NCI-H1436 treated with DMSO at 0.1 percent for 48 hours (cell line): ENCODE data around the gene NFASC.

ENCODE experiments used
- DNase-seq: peaks from one replicate; lab custom pipeline; 2025; lab: John Stamatoyannopoulos, UW

Gene NFASC

GRCh38 chr1:204928671-204929486 lies 58.2 kb downstream of the NFASC start:
- no peak for DNase-seq

- DNase-seq = no peak
Measured at GRCh38 chr1:204929487-204930154, 59.0 kb downstream of the NFASC start.

- no peak for DNase-seq
Measured at GRCh38 chr1:204930155-204930523, 59.5 kb downstream of the NFASC start.

GRCh38 chr1:204931313-204931712 lies 60.7 kb downstream of the NFASC start:
- no peak for DNase-seq

- no peak for DNase-seq
Measured at GRCh38 chr1:204931768-204932572, 61.3 kb downstream of the NFASC start.

GRCh38 chr1:204932573-204932909 lies 61.9 kb downstream of the NFASC start:
- no peak for DNase-seq

GRCh38 chr1:204935155-204935554 lies 64.5 kb downstream of the NFASC start:
- no peak for DNase-seq

- no peak for DNase-seq
Measured at GRCh38 chr1:204936765-204937164, 66.1 kb downstream of the NFASC start.

GRCh38 chr1:204937901-204938300 lies 67.2 kb downstream of the NFASC start:
- no peak for DNase-seq

GRCh38 chr1:204940591-204940990 lies 69.9 kb downstream of the NFASC start:
- DNase-seq = no peak

GRCh38 chr1:204941421-204942338 lies 71.0 kb downstream of the NFASC start:
- DNase-seq = peak; percentile 17

GRCh38 chr1:204943495-204943894 lies 72.8 kb downstream of the NFASC start:
- DNase-seq = no peak

- DNase-seq = no peak
Measured at GRCh38 chr1:204944662-204945061, 74.0 kb downstream of the NFASC start.

GRCh38 chr1:204945565-204945977 lies 74.9 kb downstream of the NFASC start:
- DNase-seq = peak; percentile 64

GRCh38 chr1:204946640-204947039 lies 76.0 kb downstream of the NFASC start:
- no peak for DNase-seq

- DNase-seq = no peak
Measured at GRCh38 chr1:204947338-204947737, 76.7 kb downstream of the NFASC start.

GRCh38 chr1:204947747-204948146 lies 77.1 kb downstream of the NFASC start:
- no peak for DNase-seq

GRCh38 chr1:204950353-204951001 lies 79.8 kb downstream of the NFASC start:
- DNase-seq = no peak

GRCh38 chr1:204958317-204959307 lies 88.0 kb downstream of the NFASC start:
- DNase-seq = no peak

GRCh38 chr1:204959374-204959773 lies 88.7 kb downstream of the NFASC start:
- no peak for DNase-seq
